ENCODE measurements around the gene ATG4A. TPM values are rescaled to one million over a fixed set of nuclear protein-coding genes. Genes with fewer than 3 reads are reported as not detected.

Gene ATG4A
- total RNA-seq, 1 experiment from 2014 or later = 17.0 TPM

Other genes starting within 250 kb of the ATG4A start
- gene TEX13B, start 109.4 kb upstream of the ATG4A start, total RNA-seq (2014; rRNA removed; shearing (Covaris generic)) = not detected in 2 replicates
- gene VSIG1, start 46.7 kb upstream of the ATG4A start, total RNA-seq (2014; rRNA removed; shearing (Covaris generic)) = 0.22 and 0.37 TPM in 2 replicates
- 110 and 143 TPM in 2 replicates for gene PSMD10, start 236 bp upstream of the ATG4A start, total RNA-seq (2014; rRNA removed; shearing (Covaris generic))